ENCODE results near the gene DNAI7. TPM values are rescaled to one million over a fixed set of nuclear protein-coding genes. Genes with fewer than 3 reads are reported as not detected.

DNAI7 gene
- polyA plus RNA-seq, 1 donor from 2014 or later, result not detected

- peak overlapping the region; percentile 0 to 75 (median 65) for H3K27ac Mint-ChIP-seq
Measured at GRCh38 chr12:25063873-25064628, 130.9 kb downstream of the DNAI7 start.

GRCh38 chr12:25058658-25059058, 136.3 kb downstream of the DNAI7 start:
- Mint-ChIP-seq H3K27ac (peak overlapping the region in 2 of 3 donors; percentile 34 to 72), H3K4me1 (peaks cover 61 to 69% (median 61%) of the 10 kb centered on the region in 3 donors), H3K4me3 (peak overlapping the region; percentile 53 to 94 (median 87)), H3K36me3 (peaks cover 6% of the 10 kb centered on the region), H3K9me3 (no peaks in the 10 kb centered on the region), H3K27me3 (no peaks in the 10 kb centered on the region)

More at GRCh38 chr12:25063873-25064628, 130.9 kb downstream of the DNAI7 start:
- peaks cover 7% of the 10 kb centered on the region for H3K36me3 Mint-ChIP-seq
- peak overlapping the region in 2 of 4 donors; percentile 10 to 63 for H3K4me3 Mint-ChIP-seq
- H3K9me3 Mint-ChIP-seq, result no peaks in the 10 kb centered on the region
- H3K4me1 Mint-ChIP-seq, result peaks cover 53 to 57% (median 55%) of the 10 kb centered on the region in 3 donors
- H3K27me3 Mint-ChIP-seq, result no peaks in the 10 kb centered on the region

Other genes starting within 250 kb of the DNAI7 start
- 11.5 TPM for gene BCAT1, start 246.1 kb downstream of the DNAI7 start, polyA plus RNA-seq
- 40.0 TPM for gene ETFRF1, start 77 bp upstream of the DNAI7 start, polyA plus RNA-seq
- gene KRAS, start 55.8 kb upstream of the DNAI7 start, polyA plus RNA-seq, result 39.3 TPM